MM.1S (cell line): Measurements from ENCODE around the gene ARHGEF25.
"Not testable (repeated sequence)": the region's sequence is repeated elsewhere in the genome, so short reads cannot be mapped to it uniquely, and the experiment has no call there.

Source experiments
- DNase-seq: peaks from one replicate; pipeline ENCODE4 v3.0.0-alpha.2; 2015
- H2AFZ ChIP-seq: fragments of 300-600 bp; sonication (generic); 2 replicates; pipeline ENCODE4 v1.6.0; 2016; ENCODE audit warnings: antibody characterized with exemption, low read length
- H3F3A ChIP-seq: fragments of 300-600 bp; sonication (generic); 2 replicates; pipeline ENCODE4 v1.6.1; 2016; ENCODE audit warnings: mild to moderate bottlenecking, antibody characterized with exemption, low read length, moderate library complexity, mixed read lengths; ENCODE audit not compliant: insufficient read depth
- H3K27ac ChIP-seq: fragments of 300-600 bp; sonication (generic); 2 replicates; pipeline ENCODE4 v1.5.1; 2016; ENCODE audit warnings: mild to moderate bottlenecking, low read length
- H3K27me3 ChIP-seq: fragments of 300-600 bp; sonication (generic); replicated peaks from 2 replicates; pipeline ENCODE4 v1.6.0; 2016; ENCODE audit warnings: low read length; ENCODE audit not compliant: insufficient read depth
- H3K36me3 ChIP-seq: fragments of 300-600 bp; sonication (generic); replicated peaks from 2 replicates; pipeline ENCODE4 v1.6.1; 2016; ENCODE audit warnings: mild to moderate bottlenecking, low read length, mixed read lengths; ENCODE audit not compliant: insufficient read depth
- H3K4me1 ChIP-seq: fragments of 300-600 bp; sonication (generic); 2 replicates; pipeline ENCODE4 v1.6.1; 2016; ENCODE audit warnings: low read length, mixed read lengths
- H3K4me2 ChIP-seq: fragments of 300-600 bp; sonication (generic); 2 replicates; pipeline ENCODE4 v1.6.0; 2016; ENCODE audit warnings: low read depth, low read length
- H3K4me3 ChIP-seq: fragments of 300-600 bp; sonication (generic); 2 replicates; pipeline ENCODE4 v1.5.1; 2016; ENCODE audit warnings: low read length, mixed read lengths
- H3K79me2 ChIP-seq: fragments of 300-600 bp; sonication (generic); 2 replicates; pipeline ENCODE4 v1.6.1; 2016; ENCODE audit warnings: mixed run types, low read length, mixed read lengths
- H3K9ac ChIP-seq: fragments of 300-600 bp; sonication (generic); 2 replicates; pipeline ENCODE4 v1.6.1; 2016; ENCODE audit warnings: low read length, mixed read lengths
- H3K9me2 ChIP-seq: fragments of 300-600 bp; sonication (generic); replicated peaks from 2 replicates; pipeline ENCODE4 v1.6.1; 2016; ENCODE audit warnings: mild to moderate bottlenecking, low read length, mixed read lengths; ENCODE audit not compliant: insufficient read depth
- H3K9me3 ChIP-seq: fragments of 300-600 bp; sonication (generic); replicated peaks from 2 replicates; pipeline ENCODE4 v1.6.1; 2016; ENCODE audit warnings: mild to moderate bottlenecking, low read length, mixed read lengths; ENCODE audit not compliant: insufficient read depth
- H4K20me1 ChIP-seq: fragments of 300-600 bp; sonication (generic); 2 replicates; pipeline ENCODE4 v1.6.1; 2016; ENCODE audit warnings: mild to moderate bottlenecking, low read length, moderate library complexity, mixed read lengths; ENCODE audit not compliant: insufficient read depth
- CTCF ChIP-seq: fragments of 300-600 bp; sonication (generic); IDR thresholded peaks from 2 replicates; pipeline ENCODE4 v1.5.1; 2016; ENCODE audit warnings: antibody characterized with exemption, low read length, mixed read lengths
- EZH2 ChIP-seq: fragments of 300-600 bp; sonication (generic); optimal IDR thresholded peaks from 2 replicates; pipeline ENCODE3; 2017; ENCODE audit warnings: low read depth, mild to moderate bottlenecking, antibody characterized with exemption, low read length, mixed read lengths
- EZH2phosphoT487 ChIP-seq: fragments of 300-600 bp; sonication (generic); IDR thresholded peaks from 2 replicates; pipeline ENCODE4 v1.6.1; 2018; ENCODE audit warnings: antibody characterized with exemption, low read length

Gene ARHGEF25

DNA sequence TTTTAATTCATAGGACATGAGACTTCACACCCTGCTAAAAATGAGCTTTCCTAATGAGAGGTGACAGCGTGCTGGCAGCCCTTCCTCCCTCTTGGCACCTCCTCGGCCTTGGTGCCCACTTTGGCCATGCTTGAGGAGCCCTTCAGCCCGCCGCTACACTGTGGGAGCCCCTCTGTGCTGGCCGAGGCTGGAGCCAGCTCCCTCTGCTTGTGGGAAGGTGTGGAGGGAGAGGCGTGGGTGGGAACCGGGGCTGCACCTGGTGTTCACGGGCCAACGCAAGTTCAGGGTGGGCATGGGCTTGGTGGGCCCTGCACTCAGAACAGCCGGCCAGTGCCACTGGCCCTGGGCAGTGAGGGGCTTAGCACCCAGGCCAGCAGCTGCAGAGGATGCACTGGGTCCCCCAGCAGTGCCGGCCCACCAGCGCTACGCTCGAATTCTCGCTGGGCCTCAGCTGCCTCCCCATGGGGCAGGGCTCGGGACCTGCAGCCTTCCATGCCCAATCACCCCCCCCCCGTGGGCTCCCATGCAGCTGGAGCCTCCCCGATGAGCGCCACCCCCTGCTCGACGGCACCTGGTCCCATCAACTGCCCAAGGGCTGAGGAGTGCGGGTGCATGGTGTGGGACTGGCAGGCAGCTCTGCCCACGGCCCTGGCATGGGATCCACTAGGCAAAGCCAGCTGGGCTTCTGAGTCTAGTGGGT lies 44.5 kb downstream of the ARHGEF25 start:
- TF ChIP-seq CTCF (no peak), EZH2phosphoT487 (no peak), EZH2 (no peak)
- H3K27ac ChIP-seq, result no peak overlapping the region
- no peak overlapping the region for H3K4me3 ChIP-seq
- DNase-seq, result no peak
- H3K9me3 ChIP-seq, result no peaks in the 10 kb centered on the region
- no peaks in the 10 kb centered on the region for H3K79me2 ChIP-seq
- no peak overlapping the region for H3K9ac ChIP-seq
- H3K4me1 ChIP-seq, result no peaks in the 10 kb centered on the region
- H3K9me2 ChIP-seq, result no peaks in the 10 kb centered on the region
- H4K20me1 ChIP-seq, result no peaks in the 10 kb centered on the region
- no peaks in the 10 kb centered on the region for H3K27me3 ChIP-seq
- no peaks in the 10 kb centered on the region for H3F3A ChIP-seq
- H3K4me2 ChIP-seq, result no peak overlapping the region
- no peaks in the 10 kb centered on the region for H3K36me3 ChIP-seq
- H2AFZ ChIP-seq, result no peak overlapping the region

- not testable (repeated sequence) for H3K36me3 ChIP-seq, H3K4me3 ChIP-seq, H3K27me3 ChIP-seq, H3K9me2 ChIP-seq, H3K9ac ChIP-seq, H3K4me2 ChIP-seq, H3K9me3 ChIP-seq, H3K27ac ChIP-seq, H2AFZ ChIP-seq, H4K20me1 ChIP-seq, H3K4me1 ChIP-seq, H3K79me2 ChIP-seq, H3F3A ChIP-seq, DNase-seq
Observed at GRCh38 chr12:57656408-57656807, 45.2 kb downstream of the ARHGEF25 start.

GRCh38 chr12:57657744-57658143 lies 46.5 kb downstream of the ARHGEF25 start:
- Histone ChIP-seq H3K9me2 (no peaks in the 10 kb centered on the region), H3K27me3 (no peaks in the 10 kb centered on the region), H3F3A (no peaks in the 10 kb centered on the region), H3K9me3 (no peaks in the 10 kb centered on the region), H2AFZ (no peak overlapping the region), H3K4me2 (no peak overlapping the region), H3K9ac (no peak overlapping the region), H3K4me3 (no peak overlapping the region), H3K36me3 (no peaks in the 10 kb centered on the region), H3K27ac (no peak overlapping the region), H3K79me2 (no peaks in the 10 kb centered on the region), H3K4me1 (no peaks in the 10 kb centered on the region), H4K20me1 (no peaks in the 10 kb centered on the region)
- DNase-seq, result no peak
- no peak for TF ChIP-seq EZH2phosphoT487
- TF ChIP-seq CTCF, result no peak
- TF ChIP-seq EZH2, result no peak

DNA sequence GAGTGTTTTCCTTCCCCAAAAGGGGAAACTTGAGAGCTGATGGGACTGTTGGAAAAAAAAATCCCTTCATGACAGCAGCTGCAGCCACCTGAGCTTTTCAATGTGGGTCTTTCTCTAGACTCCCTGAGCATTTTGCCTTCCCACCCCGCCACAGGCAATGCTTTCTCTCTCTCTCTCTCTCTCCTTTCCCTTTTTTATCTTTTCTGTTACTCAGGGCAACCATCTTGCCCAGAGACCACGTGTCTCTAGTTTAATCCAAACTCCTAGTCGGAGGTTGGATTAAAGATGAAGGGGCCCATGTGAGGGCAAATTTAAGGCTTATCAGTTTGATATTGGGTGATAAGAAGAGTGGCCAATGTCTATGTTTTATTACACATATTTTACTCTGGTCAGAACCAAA lies 47.7 kb downstream of the ARHGEF25 start:
- Histone ChIP-seq H3K4me2 (no peak overlapping the region), H3K9me2 (no peaks in the 10 kb centered on the region), H2AFZ (no peak overlapping the region), H3K27me3 (no peaks in the 10 kb centered on the region), H3K27ac (no peak overlapping the region), H3K36me3 (no peaks in the 10 kb centered on the region), H3K9me3 (no peaks in the 10 kb centered on the region), H3F3A (no peaks in the 10 kb centered on the region), H4K20me1 (no peaks in the 10 kb centered on the region), H3K4me3 (no peak overlapping the region), H3K4me1 (no peaks in the 10 kb centered on the region), H3K79me2 (no peaks in the 10 kb centered on the region), H3K9ac (no peak overlapping the region)
- DNase-seq, result no peak
- TF ChIP-seq CTCF (no peak), EZH2 (no peak), EZH2phosphoT487 (no peak)
